Stimulated activated CD8-positive, alpha-beta memory T cell treated with anti-CD3 and anti-CD28 coated beads, Interleukin-15, amount 100 ng/mL, for 1 hour (primary cell): Measurements from ENCODE around the gene RPL6.

Experiments used
- DNase-seq: peaks from one replicate; pipeline ENCODE4 v3.0.0-alpha.2; 2020; ENCODE audit warnings: low read depth

The RPL6 gene

DNA sequence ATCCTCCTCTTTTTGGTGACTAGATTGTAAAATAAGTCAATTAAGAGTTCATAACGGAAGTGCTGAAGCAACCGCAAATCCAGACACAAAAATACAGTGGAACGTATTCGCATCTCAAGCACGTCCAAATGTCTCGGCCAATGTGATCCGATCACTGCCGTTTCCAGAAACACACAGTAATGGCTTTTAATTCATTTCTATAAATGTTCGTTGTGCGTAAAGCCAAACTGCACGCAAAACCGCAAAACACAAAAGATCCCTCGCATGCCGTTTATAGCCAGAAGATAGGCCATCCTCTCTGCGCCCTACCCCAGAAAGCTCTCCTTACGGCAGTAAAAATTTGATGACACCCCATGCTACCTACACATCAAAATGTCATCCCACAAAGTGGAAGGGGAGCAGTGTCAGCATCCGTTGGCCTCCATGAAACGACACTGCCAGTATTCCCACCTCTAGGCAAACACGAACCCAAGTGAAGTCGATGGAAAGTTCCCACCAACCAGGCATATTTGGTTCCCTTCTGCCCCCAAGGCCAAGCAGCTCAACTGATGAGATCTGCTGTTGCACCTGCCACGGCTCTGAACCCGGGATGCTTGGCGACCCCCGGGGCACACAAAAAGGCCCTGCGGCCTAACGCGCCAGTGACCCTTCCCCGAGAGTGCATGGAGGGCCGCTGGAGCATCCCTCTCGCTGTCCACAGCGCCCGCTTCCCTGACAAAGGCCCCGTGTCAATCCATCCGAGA is 28.6 kb downstream of the RPL6 start:
- no peak for DNase-seq

DNA sequence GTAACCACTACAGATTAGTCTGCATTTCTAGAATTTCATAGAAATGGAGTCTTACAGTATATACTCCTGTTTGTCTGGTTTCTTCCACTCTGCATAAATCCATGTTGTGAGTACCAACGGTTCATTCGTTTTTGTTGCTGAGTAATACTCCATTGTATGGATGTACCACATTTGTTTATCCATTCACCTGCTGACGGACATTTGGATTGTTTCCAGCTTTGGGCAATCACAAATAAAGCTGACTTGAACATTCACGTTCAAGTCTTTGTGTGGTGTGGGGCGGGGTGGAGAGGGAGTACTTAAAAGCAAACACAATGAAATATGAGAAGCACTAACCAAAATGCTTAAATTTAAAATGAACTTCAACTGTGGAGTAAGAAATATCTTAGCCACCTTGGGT is 34.3 kb downstream of the RPL6 start:
- no peak for DNase-seq

DNA sequence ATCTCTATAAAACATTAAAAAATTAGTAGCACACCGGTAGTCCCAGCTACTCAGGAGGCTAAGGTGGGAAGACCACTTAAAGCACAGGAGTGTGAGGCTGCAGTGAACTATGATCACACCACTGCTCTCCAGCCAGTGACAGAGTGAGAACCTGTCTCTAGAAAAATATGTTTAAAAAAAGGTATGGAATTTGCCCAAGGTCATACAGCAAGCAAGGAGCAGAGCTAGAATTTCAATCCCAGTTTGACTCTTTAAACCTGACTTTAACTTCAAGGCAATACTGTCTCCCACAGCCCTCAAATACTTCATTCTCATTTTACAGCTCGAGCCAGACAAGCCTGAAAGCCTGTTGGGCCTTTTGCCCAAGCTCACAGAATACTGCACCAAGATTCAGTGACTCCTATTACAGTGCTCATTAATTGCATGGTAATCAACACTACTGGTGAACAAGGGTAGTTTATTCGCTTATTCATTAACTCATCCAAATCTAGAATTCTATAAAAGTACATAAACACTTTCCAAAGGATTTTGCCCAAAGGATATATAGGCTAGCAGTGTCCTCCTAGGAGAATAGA is 35.2 kb downstream of the RPL6 start:
- no peak for DNase-seq

DNA sequence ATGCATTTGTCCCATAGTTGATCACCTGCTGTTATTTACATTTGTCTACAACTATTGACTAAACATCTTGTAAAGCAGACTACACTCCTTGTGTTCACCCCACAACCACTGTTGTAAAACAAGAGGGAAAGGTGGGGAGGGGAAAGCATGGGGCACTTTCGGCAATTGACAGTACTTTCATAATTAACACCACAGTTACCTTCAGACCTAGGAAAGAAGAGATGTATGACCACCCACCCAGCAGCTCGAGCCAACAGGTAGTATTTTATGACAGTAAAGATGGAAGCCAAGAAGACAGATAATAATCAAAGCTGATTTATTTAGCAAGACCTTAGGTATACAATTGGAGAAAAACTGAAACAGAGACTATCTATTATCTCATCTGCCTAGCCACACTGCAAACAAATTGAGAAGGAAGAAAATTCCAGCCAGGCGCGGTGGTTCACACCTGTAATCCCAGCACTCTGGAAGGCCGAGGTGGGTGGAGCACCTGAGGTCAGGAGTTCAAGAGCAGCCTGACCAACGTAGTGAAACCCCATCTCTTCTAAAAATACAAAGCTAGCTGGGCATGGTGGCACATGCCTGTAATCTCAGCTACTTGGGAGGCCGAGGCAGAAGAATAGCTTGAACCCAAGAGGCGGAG is 38.4 kb downstream of the RPL6 start:
- no peak for DNase-seq

DNA sequence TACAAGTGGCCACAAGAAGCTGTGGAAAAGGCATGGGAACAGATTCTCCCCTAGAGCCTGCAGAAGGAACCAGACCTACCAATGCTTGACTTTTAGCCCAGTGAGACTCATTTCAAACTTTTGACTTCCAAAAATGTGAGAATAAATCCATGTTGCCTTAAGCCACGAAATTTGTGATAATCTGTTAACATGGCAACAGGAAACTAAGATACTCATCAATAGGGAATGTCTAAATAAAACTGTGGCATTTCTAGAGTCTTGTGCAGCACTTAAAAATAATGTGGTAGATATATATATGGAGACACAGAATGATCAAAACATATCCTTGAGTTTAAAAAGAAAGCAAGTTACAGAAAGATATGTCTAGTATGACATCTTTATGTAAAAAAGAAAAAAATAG is 39.2 kb downstream of the RPL6 start:
- DNase-seq, result no peak

DNA sequence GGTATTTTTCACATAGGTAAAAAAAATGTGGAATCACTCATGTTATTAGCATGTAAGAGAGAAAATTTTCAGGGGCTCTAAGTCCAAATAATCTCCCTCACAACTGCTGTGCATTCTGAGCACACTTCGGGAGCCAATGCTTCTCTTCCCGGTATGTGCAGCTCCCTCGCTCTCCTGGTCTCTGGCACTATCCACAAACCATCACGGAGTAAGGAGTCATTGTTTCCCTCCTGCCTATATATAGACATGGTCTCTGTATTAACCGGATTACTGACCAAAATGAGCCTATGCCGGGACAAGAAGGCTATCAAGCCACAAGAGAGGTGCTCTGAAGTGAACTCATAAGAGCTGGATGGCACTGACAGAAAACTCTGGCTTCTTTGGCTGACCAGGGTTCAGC is 40.5 kb downstream of the RPL6 start:
- DNase-seq, result no peak

DNA sequence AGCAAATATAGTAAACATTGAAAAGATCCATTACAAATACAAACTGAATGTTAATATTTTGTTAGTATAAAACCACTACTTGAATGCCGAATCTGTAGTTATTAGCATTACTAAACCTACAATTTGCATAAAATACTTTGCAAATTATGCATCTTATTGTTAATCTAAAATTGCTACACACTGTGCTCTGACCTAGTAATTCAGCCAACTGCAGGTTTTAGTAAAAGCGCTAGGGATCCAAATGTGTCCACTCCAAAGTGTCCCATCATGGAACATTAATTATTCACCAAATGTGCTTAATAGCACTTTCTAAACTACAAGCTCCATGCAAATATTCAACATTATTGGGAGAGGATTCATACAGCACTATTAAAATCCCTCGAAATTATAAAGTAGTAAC is 41.4 kb downstream of the RPL6 start:
- DNase-seq, result no peak

DNA sequence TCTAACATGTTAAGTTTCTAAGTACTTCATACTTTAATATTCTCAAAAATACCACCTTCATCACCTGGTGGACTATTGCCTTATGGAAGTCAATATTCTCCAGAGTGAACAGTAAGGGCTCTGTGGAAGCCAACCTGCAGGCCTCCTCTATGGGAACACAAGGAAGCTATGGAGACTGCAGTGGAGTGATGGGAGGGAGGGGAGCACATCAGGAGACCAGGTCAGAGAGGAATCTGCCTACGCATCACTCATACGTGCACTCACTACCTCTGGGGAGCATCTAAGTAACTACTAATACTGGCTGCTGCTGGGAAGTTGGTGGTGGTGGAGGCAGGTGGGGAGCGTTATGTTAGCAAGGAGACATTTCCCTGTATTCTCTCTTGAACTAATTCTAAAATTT is 47.1 kb downstream of the RPL6 start:
- no peak for DNase-seq

DNA sequence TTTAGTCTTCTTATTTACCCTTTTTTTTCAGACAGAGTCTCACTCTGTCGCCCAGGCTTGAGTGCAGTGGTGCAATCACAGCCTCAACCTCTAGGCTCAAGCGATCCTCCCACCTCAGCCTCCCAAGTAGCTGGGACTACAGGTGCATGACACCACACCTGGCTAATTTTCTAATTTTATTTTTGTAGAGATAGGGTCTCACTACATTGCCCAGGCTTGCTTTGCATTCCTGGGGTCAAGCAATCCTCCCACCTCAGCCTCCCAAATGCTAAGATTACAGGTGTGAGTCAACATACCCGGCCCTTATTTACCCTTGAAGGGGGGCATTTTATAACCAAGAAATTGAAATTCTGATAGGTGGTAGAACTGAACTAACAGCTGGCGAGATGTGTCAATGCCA is 48.1 kb downstream of the RPL6 start:
- no peak for DNase-seq

DNA sequence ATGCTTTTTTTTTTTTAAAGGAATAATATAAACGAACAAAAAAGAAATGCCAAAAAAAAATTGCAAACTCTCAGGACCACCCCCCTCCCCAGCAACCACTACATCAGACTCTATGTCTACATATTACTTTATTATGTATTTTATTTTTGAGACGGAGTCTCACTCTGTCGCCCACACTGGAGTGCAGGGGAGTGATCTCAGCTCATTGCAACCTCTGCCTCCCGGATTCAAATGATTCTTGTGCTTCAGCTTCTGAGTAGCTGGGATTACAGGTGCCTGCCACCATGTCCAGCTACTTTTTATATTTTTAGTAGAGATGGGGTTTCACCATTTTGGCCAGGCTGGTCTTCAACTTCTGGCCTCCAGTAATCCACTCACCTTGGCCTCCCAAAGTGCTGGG is 50.1 kb downstream of the RPL6 start:
- no peak for DNase-seq

DNA sequence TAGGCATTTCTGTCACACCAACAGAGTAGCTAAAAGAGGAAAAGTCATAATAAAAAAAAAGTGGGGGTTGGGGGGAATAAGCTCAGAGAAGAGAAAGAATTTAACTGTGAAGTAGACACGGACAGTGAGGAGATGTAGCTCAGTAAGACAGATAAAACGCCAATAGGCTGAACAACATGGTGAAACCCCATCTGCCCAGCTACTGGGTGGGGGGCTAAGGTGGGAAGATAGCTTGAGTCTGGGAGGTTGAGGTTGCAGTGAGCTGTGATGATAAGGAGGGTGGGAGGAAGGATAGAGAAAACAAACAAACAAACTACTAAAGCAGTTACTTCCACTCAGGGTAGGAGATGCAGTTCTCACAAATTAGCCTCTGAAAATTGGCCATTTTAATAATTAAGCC is 52.2 kb downstream of the RPL6 start:
- no peak for DNase-seq
